Activated naive CD8-positive, alpha-beta T cell treated with anti-CD3 and anti-CD28 coated beads, Interleukin-2, amount 50 U/mL, for 16 hours (primary cell): ENCODE data around the gene MRFAP1L1.

Experiments used
- DNase-seq: peaks from one replicate; pipeline ENCODE4 v3.0.0-alpha.2; 2020; ENCODE audit warnings: low read depth, low spot score

MRFAP1L1 gene

DNA sequence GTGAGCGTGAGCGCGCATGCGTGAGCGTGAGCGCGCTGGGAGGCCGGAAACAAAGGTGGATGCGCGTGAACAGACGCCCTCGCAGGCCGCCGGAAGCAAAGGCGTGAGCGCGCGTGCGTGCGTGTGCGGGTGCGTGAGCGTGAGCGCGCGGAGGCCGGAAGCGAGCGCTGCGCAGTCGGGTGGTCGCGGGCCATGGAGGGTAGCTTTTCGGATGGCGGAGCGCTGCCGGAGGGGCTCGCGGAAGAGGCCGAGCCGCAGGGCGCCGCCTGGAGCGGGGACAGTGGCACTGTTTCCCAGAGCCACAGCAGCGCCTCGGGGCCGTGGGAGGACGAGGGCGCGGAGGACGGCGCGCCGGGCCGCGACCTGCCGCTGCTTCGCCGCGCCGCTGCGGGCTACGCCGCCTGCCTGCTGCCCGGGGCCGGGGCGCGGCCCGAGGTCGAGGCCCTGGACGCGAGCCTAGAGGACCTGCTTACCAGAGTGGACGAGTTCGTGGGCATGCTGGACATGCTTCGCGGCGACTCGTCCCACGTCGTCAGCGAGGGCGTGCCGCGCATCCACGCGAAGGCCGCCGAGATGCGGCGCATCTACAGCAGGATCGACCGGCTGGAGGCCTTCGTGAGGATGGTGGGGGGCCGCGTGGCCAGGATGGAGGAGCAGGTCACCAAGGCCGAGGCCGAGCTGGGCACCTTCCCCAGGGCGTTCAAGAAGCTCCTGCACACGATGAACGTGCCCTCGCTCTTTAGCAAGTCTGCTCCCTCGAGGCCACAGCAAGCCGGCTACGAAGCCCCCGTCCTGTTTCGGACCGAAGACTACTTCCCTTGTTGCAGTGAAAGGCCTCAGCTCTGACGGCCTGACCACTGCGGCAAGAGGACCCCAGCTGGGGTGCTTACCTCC lies 6.6 kb upstream of the MRFAP1L1 start, which contains the start of gene BLOC1S4:
Gene BLOC1S4, plus strand, starts transcription at position 157 of the 894 bp plus-strand sequence. Its CDS starts 36 bp downstream, at position 193.
- DNase-seq = peak; percentile 71

DNA sequence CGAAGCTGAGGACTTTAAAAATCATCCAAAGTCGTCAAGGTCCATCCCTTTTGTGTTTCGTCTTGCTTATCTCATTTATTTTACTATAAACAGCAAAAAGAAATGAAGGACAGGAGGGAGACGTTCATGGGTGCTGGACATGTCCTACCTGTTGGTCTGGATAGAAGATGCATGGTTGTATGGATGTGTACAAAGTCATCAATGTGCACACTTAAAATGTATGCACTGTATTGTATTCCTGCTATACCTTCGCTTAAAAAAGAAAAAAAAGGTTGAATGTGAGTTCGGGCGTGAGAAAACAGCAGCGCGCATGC lies 6.0 kb upstream of the MRFAP1L1 start:
- DNase-seq = no peak

DNA sequence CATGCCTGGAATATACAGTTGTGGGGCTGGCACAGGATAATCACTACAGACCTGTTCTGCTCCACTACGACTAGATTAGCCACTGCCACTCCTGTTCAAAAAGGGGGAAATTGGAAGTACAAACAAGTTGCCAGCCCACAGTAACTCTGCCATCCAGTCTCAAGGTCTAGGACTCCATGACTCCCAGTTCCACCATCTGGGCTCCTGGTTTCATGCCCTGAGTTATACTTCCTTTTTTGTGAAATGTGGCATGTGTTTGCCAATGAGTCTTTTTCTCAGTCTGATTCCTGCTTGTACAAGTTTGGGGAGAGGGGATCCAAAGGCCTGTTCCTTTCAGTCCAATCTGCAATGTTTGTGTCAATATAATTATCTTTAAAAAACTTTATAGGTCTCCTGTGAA lies 5.3 kb upstream of the MRFAP1L1 start:
- DNase-seq = no peak

DNA sequence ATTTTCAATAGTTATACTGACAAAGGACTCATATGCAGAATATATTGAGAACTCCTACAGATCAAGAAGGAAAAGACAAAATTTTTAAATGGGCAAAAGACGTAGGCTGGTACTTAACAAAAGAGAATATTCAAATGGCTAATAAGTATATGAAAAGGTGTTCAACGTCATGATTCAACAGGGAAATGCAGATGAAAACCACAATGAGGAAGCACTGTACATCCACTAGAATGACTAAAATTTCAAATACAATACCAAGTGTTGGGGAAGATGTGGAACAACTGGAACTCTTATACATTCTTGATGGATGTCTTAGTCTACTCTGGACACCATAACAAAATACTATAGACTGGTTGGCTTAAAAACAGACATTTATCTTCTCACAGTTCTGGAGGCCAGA lies 1.3 kb upstream of the MRFAP1L1 start:
- no peak for DNase-seq

DNA sequence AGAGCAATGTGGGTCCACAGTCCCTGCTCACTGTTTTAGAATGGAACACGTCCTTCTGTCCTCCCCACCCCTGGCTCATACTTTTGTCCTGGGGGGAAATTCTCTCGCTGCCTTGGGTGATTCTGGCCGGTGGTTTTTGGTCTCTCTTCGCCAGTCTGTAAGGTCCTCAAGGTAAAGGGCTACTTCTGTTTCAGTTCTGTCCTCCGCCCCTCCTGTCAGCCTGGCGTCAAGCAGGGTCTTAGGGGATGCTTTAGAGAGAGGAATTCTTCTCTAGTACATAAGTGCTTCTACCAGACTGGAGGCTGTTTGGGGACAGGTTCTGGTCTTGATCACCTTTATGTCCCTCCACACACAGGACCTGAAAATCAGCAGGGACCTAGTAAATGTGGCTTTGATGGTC lies 617 bp upstream of the MRFAP1L1 start:
- no peak for DNase-seq

DNA sequence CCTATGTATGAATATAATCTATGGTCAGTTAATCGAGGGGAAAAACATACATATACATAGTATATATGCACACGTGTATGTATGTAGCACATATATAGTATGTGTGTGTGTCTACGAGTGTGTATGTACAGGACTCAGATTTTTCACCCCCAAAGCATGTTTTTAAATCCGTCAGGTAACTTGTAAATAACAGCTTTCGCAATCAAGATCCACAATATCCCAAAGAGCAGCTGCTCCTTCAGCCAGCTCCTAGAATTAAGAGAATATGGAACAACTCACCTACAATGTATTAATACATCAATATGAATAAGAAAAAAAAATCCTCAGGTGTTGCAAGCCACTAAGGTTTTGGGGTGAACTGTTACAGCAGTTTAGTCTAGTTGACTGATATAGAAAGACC lies 3.5 kb downstream of the MRFAP1L1 start:
- no peak for DNase-seq

DNA sequence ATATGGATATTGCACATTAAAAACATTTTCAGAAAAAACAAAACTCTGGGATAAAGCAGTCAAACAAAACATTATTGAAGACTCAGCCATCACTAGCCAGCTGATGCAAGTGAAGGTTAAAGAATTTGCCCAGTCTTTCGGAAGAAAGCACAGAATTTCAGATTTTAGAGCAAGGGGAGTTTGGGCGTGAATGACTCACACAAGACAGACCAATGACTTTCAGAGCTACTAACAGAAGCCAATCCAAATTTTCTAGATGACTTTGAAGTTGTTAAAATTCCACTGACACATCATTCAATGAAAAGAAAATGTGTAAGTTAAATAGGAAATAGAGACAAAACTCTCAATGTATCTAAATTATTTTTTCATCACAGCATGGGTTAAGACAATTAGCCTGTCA lies 4.0 kb downstream of the MRFAP1L1 start:
- DNase-seq = no peak

DNA sequence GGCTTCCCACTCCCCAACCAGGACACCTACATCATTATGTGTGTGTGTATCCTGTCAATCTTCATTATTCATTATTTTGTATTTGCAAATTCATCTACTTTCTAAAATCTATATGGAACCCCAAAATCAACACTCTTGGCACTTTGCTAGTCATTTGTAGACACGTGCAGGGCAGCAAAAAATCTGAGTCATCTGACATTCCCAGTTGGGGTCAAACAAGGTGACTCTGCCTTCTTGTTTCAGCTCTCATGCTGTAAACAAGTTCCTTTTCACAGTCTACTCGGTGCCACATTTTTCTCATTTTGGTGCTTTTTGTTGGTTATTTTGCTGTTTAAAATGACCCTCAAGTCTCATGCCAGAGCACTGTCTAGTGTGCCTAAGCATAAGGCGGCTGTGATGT lies 5.9 kb downstream of the MRFAP1L1 start:
- DNase-seq = no peak

DNA sequence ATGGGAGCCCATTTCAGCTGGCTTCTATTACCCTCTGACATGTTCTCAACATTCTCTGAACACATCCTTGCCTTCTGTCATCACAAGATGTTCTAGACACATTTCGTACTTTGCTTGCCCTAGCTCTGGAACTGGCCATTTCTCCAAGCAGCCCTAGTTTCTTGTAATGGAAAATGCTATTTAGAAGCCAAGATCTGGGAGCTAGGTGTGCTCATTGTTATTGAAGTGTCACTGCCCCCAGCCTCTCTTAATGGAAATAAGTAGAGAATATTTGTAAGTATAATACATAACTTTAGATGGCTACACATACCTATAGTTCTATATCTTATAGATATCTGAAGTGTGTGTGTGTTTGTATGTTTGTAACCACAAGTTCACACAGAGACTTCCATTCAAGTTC lies 6.9 kb downstream of the MRFAP1L1 start:
- no peak for DNase-seq

DNA sequence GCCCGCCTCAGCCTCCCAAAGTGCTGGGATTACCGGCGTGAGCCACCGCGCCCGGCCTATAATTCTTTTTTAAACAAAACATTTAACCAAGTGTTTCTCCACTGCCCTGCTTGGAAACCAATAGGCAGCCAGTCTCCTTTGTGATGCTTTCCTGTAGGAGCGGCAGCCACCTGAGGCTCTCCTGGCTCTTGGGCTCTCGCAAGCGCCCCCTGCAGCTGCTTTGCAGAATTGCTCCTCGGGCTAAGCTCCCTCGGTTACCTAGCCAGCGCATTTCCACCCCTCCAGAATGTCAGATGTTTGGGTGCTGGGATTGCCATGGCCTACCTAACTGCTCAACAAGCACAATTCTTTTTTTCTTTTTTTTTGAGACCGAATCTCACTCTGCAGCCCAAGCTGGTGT lies 8.3 kb downstream of the MRFAP1L1 start:
- DNase-seq = no peak

DNA sequence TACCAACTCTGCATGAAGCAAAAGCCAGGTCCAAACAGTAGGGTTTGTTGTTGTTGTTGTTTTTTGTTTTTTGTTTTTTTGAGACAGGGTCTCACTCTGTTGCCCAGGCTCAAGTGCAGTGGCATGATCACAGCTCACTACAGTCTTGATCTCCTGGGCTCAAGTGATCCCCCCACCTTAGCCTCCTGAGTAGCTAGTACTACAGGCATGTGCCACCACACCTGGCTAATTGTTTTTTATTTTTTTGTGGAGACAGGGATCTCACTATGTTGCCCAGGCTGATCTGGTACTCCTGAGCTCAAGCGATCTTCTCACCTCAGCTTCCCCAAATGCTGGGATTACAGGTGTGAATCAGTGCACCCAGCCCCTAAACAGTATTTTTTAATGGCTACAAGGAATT lies 9.8 kb downstream of the MRFAP1L1 start:
- no peak for DNase-seq

DNA sequence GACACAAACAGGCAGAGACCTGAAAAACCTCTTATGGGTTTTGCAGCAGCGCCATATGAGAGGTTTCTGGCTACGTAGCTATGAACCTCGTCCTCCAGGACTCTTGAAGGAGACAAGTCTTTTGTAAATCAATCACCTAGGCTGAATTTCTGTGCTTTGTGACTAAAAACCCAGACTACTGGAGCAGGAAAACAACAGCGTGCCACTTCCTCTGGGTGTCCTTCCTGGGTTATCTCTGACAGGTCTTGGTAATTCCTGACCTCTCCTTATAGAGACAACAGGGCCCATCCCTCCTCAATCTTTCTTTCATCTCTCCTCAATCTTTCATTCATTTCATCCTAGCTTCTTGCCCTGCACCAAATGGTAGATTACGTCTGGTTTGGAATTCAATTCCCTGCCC lies 10.3 kb downstream of the MRFAP1L1 start:
- no peak for DNase-seq

DNA sequence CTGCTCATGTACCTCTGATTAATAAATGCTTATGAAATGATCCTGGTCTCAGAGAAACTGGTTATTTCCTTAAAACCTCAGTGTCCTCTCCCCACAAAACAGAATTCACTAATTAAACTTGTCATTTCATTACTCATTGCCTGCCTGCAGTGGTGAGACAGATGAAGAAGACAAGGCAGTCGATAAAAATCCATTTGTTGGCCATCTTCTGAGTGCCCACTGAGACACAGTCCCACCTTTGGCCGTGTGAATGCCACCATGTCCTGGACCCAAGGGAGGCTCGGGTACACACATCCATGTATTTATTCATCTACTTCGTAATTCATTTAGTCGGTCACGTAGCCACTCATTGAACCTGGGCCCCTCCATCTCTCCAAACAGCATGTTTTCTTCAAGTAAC lies 12.5 kb downstream of the MRFAP1L1 start:
- no peak for DNase-seq

DNA sequence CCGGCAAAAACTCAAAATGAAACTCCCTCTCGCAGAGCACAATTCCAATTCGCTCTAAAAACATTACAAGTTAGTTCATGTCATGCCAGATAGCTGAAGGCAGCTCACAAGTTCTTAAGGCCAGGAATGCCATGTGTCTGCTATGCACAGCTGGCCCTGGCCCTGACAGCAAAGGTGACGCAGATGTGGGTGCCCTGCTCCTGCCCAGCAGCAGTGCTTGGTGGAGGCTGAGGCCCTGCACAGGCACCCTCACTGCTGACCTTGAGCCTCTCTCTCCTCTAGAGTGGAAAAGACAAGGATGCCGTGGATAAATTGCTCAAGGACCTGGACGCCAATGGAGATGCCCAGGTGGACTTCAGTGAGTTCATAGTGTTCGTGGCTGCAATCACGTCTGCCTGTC lies 13.1 kb downstream of the MRFAP1L1 start:
- DNase-seq = no peak

DNA sequence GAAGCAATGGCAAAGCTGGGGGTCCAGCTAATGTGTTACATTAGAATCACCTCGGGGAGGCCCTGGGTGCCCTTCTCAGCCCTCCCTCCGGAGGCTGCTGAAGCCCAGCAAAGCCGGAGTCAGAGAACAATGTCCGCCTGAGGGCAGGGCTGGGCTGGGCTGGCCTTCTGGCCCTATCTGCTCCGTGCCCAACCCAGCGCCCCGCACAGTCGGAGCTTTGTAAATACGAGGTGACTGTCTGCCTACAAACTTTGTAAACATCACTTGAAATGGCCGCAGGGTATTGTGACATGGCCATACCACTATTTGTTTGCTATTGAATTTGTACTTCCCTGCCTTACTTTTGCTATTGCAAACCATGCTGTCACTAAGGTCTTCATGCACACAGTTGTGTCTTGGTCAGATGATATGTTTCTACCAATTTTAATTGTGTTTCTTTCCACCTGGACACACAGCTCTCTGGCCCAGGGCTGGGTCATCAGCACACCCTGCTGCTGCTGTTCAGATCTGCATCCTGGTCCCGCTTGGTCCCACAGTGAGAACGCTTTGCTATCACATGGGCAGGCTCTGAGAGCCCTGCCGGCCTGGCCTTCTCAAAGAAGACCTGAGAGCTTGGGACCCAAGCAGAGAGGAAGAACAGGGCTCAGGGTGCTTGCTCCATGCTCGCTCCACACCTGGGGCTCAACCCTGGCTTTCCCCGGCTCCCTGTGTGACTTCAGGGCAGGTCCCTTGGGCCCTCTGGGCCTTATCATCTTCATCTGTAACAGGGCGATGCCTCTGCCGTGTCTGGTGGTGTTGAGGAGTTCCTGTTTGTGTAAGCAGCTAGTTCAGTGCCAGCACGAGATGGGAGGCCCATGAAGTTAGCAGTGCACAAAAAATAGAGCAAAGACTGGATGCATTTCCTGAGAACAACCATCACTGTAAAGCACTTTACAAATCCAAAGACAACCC lies 13.7 kb downstream of the MRFAP1L1 start:
- DNase-seq = no peak

DNA sequence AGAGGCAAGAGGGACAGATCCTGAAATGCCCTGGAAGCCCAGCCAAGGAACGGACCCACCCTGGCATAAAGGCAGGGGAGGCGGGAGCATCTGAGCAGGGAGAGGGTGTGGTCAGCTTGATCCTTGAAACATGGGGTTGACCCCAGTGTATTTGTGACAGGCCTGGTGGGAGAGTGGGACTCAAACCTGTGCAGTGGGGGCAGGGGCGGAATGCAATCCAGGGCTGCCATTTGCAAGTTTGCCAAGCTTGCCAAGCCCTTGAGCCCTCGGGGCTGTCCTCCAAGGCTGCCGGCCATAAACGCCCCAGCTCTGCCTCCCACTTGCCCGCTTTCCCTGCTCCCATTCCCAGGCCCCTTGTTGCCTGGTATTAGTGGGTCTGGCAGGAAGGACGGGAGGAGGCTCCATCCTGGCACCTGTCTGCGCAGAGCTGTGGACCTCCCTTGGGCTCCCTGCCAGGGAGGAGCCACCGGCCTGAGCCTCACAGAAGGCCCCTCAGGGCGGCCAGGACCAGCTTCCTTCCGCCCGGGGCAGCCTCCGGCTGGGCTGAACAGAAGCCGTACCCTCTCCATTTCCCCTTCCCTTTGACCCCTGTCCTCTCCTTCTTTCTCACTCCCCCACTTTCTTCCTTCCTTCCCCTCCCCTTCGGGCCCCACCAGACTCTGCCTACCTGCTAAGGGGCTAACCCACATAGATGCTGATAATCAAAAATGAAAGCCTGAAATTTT lies 15.3 kb downstream of the MRFAP1L1 start:
- DNase-seq = no peak

DNA sequence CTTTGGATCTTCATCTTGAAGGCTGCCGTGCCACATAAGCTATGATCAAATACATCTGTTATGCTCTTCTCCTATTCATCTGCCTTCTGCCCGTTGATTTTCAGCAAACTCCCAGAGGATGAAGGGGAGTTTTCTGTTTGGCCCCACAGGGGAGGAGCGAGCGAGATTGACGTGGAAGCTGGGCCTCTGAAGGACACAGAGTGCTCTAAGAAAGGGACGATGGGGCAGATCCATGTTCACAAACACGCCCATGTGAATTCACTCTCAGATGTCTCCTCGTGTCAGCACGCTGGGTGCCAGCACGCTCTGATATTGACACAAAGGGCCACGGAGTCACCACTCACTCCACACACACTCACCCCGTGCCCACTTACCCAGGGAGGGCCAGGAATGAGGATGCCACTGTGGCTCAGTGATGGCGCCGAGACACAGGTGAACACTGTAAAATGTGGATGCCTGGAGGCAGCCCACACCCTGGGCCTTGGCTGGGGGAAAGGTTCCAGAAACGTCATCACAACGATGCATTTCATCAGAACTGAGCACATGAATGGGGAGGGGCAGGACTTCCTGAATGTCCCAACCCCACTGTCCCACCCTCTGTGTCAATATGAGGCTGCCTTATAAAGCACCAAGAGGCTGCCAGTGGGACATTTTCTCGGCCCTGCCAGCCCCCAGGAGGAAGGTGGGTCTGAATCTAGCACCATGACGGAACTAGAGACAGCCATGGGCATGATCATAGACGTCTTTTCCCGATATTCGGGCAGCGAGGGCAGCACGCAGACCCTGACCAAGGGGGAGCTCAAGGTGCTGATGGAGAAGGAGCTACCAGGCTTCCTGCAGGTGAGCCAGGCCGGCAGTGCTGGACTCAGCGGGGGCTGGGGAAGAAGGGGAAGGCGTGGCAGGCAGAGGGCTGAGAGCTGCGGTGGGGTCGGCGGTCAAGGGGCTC lies 16.2 kb downstream of the MRFAP1L1 start, which contains the start of gene S100P:
Gene S100P, plus strand, starts transcription at position 648 of the 946 bp plus-strand sequence. Its CDS starts 55 bp downstream, at position 703.
- DNase-seq = no peak

DNA sequence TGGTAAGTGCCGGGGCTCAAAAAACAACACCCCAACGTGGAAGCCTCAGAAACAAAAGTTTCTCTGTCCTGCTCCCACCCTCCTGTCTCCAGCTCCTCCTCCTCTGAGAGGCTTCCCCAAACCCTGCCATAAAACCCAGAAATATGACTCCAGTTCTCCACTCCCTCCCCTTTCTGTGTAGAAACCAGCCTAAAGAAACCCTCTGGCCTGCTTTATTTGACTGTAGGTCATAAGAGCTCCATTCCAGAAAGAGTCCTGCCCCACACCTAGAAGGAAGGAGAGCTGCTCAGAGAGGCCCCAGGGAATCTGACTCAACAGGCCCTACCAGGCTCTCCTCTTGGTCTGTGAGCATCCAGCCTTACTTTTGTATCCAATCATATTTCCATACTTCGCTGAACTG lies 16.9 kb downstream of the MRFAP1L1 start:
- DNase-seq = no peak

DNA sequence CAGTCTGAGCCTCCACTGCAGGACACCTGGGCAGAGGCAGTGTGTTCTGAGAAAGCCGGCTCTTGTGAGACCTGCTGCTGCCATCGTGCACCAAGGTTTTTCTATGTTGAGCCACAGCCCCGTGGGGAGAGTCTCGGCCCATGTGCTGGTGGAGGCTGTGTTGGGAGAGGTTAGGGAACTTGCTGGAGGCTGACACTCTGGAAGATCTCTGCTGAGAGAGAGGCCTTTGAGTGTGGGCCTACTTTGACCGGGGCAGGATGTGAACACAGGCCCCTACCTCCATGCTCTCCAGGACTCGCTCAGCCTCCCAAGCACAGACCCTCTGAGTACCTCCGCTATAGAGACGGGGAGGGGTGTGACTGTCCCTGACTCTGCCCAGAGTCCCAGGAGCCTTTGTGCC lies 17.3 kb downstream of the MRFAP1L1 start:
- no peak for DNase-seq

DNA sequence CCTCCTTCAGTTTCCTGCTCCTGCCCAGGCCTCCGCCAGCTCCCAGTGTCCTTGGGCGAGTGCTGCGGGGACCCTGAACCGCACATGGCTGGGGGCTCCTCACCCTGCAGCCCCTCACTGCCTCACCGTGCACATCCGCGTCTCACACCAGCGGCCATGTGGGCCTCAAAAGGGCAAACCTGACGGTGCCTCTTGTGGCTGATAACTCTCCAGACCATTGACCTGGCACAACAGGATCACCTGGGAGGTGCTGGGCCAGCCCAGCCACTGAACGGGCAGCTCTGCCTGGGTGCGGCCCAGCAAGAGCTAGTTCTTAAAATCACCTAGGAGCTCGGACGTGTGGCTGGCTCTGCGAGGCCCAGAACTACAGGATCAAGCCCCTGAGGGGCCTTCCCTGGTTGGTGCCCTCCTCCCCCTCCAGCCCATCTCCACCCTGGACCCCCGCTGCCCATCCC lies 20.1 kb downstream of the MRFAP1L1 start:
- no peak for DNase-seq
